ENCODE data around the gene FN3K. TPM values are rescaled to one million over a fixed set of nuclear protein-coding genes. Genes with fewer than 3 reads are reported as not detected.

FN3K gene
- total RNA-seq, 4 donors from 2014 or later = 1.1 to 5.5 (median 2.7) TPM

GRCh38 chr17:82795615-82796014 lies 60.2 kb downstream of the FN3K start:
- Histone ChIP-seq H3K27me3 (no peaks in the 10 kb centered on the region), H3K36me3 (peaks cover 0 to 10% of the 10 kb centered on the region in 2 donors), H3K4me3 (no peak overlapping the region), H3K9me3 (no peaks in the 10 kb centered on the region), H3K27ac (peak overlapping the region; percentile 2 to 66 (median 58)), H3K4me1 (no peaks in the 10 kb centered on the region)
- TF ChIP-seq, protein P1, sequence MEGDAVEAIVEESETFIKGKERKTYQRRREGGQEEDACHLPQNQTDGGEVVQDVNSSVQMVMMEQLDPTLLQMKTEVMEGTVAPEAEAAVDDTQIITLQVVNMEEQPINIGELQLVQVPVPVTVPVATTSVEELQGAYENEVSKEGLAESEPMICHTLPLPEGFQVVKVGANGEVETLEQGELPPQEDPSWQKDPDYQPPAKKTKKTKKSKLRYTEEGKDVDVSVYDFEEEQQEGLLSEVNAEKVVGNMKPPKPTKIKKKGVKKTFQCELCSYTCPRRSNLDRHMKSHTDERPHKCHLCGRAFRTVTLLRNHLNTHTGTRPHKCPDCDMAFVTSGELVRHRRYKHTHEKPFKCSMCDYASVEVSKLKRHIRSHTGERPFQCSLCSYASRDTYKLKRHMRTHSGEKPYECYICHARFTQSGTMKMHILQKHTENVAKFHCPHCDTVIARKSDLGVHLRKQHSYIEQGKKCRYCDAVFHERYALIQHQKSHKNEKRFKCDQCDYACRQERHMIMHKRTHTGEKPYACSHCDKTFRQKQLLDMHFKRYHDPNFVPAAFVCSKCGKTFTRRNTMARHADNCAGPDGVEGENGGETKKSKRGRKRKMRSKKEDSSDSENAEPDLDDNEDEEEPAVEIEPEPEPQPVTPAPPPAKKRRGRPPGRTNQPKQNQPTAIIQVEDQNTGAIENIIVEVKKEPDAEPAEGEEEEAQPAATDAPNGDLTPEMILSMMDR (IDR thresholded peaks at IDR 0.05 in 4 of 5, conservative IDR thresholded peaks at IDR 0.05 in 1 of 5) = no peak
- TF ChIP-seq POLR2A (IDR thresholded peaks at IDR 0.05) = no peak
- ATAC-seq (no peak), DNase-seq (no peak)
- intact Hi-C loops (cut with DNase I; ENCODE audit: low total_unique reads) = no loop called here
- in situ Hi-C loops (cut with MboI; ENCODE audit: low sequenced_read_pairs in 4 of 4) = no loop called here

DNA sequence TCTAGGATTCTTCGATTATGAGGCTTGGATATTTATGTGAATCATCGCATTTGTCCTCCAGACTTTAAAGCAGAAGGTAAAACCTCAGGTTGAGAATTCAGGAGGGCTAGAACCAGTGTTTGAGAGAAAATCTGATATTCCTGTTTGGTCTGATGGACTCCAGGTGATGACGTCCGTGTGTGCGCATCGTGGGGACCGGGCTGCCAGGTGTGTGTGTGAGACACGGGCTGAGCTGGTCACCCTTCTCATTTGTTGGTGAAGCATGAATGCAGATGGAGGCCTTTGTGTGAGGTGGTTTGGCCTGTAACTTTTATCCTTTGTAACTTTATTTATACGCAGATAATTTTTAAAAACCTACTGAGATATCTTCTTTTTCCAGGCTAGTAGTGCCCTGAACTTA lies 61.6 kb downstream of the FN3K start:
- in situ Hi-C loops (cut with MboI; ENCODE audit: low sequenced_read_pairs in 4 of 4) = no loop called here

DNA sequence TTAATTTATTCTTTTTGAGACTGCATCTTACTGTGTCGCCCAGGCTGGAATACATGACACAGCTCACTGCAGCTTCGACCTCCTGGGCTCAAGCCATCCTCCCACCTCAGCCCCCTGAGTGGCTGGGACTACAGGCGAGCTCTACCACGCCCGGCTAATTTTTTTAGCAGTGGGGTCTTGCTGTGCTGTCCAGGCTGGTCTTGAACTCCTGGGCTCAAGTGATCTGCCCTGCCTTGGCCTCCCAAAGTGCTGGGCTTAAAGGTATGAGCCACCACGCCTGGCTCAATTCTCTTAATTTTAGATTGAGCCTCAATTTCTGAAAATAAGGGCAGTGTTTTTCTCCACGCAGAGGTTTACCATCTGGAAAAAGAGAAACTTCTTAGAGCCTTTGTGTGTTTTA lies 63.3 kb downstream of the FN3K start:
- no peaks in the 10 kb centered on the region for H3K27me3 ChIP-seq
- H3K4me1 ChIP-seq = peaks cover 0 to under 1% of the 10 kb centered on the region in 2 donors
- H3K4me3 ChIP-seq = no peak overlapping the region
- peaks cover 0 to 10% of the 10 kb centered on the region in 2 donors for H3K36me3 ChIP-seq
- no peak for ATAC-seq
- intact Hi-C loops (cut with DNase I; ENCODE audit: low total_unique reads) (no loop called here), in situ Hi-C loops (cut with MboI; ENCODE audit: low sequenced_read_pairs in 4 of 4) (no loop called here)
- no peaks in the 10 kb centered on the region for H3K9me3 ChIP-seq
- no peak overlapping the region for H3K27ac ChIP-seq
- no peak for DNase-seq
- no peak for TF ChIP-seq POLR2A (IDR thresholded peaks at IDR 0.05)
- TF ChIP-seq, protein P1 (IDR thresholded peaks at IDR 0.05 in 4 of 5, conservative IDR thresholded peaks at IDR 0.05 in 1 of 5) = no peak

More for the DNA sequence above, 61.6 kb downstream of the FN3K start:
- Histone ChIP-seq H3K27ac (no peak overlapping the region), H3K27me3 (no peaks in the 10 kb centered on the region), H3K9me3 (no peaks in the 10 kb centered on the region), H3K36me3 (peaks cover 0 to 10% of the 10 kb centered on the region in 2 donors), H3K4me1 (no peaks in the 10 kb centered on the region), H3K4me3 (no peak overlapping the region)
- intact Hi-C loops (cut with DNase I; ENCODE audit: low total_unique reads) = no loop called here
- DNase-seq (no peak), ATAC-seq (no peak)
- TF ChIP-seq, protein P1 (IDR thresholded peaks at IDR 0.05 in 4 of 5, conservative IDR thresholded peaks at IDR 0.05 in 1 of 5) = no peak
- TF ChIP-seq POLR2A (IDR thresholded peaks at IDR 0.05) = no peak

- DNase-seq = no peak
These were observed 64.2 kb downstream of the FN3K start for GRCh38 chr17:82799591-82799990.

More at GRCh38 chr17:82799591-82799990, 64.2 kb downstream of the FN3K start:
- no peak overlapping the region for H3K27ac ChIP-seq
- in situ Hi-C loops (cut with MboI; ENCODE audit: low sequenced_read_pairs in 4 of 4) = no loop called here
- H3K9me3 ChIP-seq = no peaks in the 10 kb centered on the region
- intact Hi-C loops (cut with DNase I; ENCODE audit: low total_unique reads) = no loop called here
- H3K4me3 ChIP-seq = no peak overlapping the region
- H3K4me1 ChIP-seq = peaks cover 5 to 9% of the 10 kb centered on the region in 2 donors
- ATAC-seq = no peak
- H3K27me3 ChIP-seq = no peaks in the 10 kb centered on the region
- H3K36me3 ChIP-seq = peaks cover 0 to 10% of the 10 kb centered on the region in 2 donors
- TF ChIP-seq, protein P1 (IDR thresholded peaks at IDR 0.05 in 4 of 5, conservative IDR thresholded peaks at IDR 0.05 in 1 of 5) = no peak
- no peak for TF ChIP-seq POLR2A (IDR thresholded peaks at IDR 0.05)

Other genes starting within 250 kb of the FN3K start
- 100 to 1,000 TPM in 1 of 4 donors, 10 to 100 TPM in 3; 70.7 to 109 (median 85.0) TPM for gene FOXK2, start 215.9 kb upstream of the FN3K start, total RNA-seq
- 10 to 100 TPM; 28.0 to 39.2 (median 34.8) TPM for gene WDR45B, start 87.2 kb upstream of the FN3K start, total RNA-seq
- gene RAB40B, start 36.9 kb upstream of the FN3K start, total RNA-seq = 10 to 100 TPM; 19.0 to 52.7 (median 24.4) TPM
- 1 to 10 TPM; 2.3 to 7.9 (median 3.9) TPM for gene FN3KRP, start 18.9 kb upstream of the FN3K start, total RNA-seq
- gene TBCD, start 16.4 kb downstream of the FN3K start, total RNA-seq = 10 to 100 TPM; 18.0 to 50.4 (median 33.3) TPM
- 10 to 100 TPM in 2 of 4 donors, 1 to 10 TPM in 2; 2.5 to 17.8 (median 11.7) TPM for gene ZNF750, start 104.4 kb downstream of the FN3K start, total RNA-seq

All from gastrocnemius medialis (tissue), 4 donors.